GM18526 (cell line): ENCODE data around the gene HNRNPA0.

ENCODE experiments used
- POLR2A ChIP-seq: IDR thresholded peaks from 3 replicates; pipeline ENCODE4 v1.6.1; 2011; ENCODE audit not compliant: insufficient read length; ENCODE audit errors: extremely low read depth

Gene HNRNPA0

DNA sequence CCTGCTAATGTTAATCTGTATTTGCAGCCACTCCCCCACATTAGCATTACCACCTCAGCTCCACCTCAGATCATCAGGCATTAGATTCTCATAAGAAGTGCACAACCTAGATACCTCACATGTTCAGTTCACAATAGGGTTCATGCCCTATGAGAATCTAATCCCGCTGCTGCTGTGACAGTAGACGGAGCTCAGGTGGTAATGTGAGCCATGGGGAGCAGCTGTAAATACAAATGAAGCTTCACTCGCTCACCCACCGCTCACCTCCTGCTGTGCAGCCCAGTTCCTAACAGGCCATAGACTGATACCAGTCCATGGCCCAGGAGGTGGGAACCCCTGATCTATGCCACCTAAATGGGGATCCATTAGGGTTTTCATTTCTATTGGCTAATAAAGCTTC, 6.1 kb upstream of the HNRNPA0 start:
- TF ChIP-seq POLR2A = no peak

- TF ChIP-seq POLR2A = no peak
Measured at GRCh38 chr5:137758715-137759306, 4.6 kb upstream of the HNRNPA0 start.

GRCh38 chr5:137758121-137758520, 4.0 kb upstream of the HNRNPA0 start:
- TF ChIP-seq POLR2A = no peak

DNA sequence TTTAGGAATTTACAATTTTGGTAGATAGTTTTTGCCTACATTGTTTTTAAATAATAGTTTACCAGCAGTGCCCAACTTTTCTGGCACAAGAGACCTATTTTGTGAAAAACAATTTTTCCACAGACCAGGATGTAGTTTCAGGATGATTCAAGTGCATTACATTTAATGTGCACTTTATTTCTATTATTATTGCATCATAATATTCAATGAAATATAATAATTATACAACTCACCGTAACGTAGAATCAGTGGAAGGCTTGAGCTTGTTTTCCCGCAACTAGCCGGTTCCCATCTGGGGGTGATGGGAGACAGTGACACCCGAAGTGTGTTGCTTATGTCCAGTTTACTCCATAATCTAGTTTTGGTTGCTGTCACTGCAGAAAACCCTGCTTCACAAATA, 3.5 kb upstream of the HNRNPA0 start:
- TF ChIP-seq POLR2A = no peak

- no peak for TF ChIP-seq POLR2A
Measured at GRCh38 chr5:137754961-137755762, 999 bp upstream of the HNRNPA0 start.

GRCh38 chr5:137753691-137754187, 424 bp downstream of the HNRNPA0 start:
- no peak for TF ChIP-seq POLR2A

- no peak for TF ChIP-seq POLR2A
Measured at GRCh38 chr5:137752905-137753690, 1.1 kb downstream of the HNRNPA0 start.

GRCh38 chr5:137751869-137752491, 2.2 kb downstream of the HNRNPA0 start:
- no peak for TF ChIP-seq POLR2A

DNA sequence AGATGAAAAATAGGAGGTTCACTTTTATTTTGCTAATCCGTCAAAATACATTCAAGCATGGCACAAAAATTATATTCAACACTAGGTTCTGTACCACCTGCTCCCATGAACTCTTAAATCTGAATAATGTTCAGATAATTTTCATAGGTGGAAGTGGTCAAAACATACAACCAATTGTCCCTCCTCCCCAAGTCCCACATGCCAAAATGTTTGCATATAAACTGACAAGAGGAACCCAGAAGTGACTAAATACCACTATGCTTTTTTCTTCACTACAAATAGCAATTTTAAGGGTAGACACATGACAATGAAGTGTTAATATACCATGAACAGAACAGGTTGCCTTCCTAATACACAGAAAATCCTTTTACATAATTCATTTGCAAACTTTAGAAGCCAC, 3.7 kb downstream of the HNRNPA0 start:
- TF ChIP-seq POLR2A = no peak

GRCh38 chr5:137747848-137748247, 6.3 kb downstream of the HNRNPA0 start:
- no peak for TF ChIP-seq POLR2A

DNA sequence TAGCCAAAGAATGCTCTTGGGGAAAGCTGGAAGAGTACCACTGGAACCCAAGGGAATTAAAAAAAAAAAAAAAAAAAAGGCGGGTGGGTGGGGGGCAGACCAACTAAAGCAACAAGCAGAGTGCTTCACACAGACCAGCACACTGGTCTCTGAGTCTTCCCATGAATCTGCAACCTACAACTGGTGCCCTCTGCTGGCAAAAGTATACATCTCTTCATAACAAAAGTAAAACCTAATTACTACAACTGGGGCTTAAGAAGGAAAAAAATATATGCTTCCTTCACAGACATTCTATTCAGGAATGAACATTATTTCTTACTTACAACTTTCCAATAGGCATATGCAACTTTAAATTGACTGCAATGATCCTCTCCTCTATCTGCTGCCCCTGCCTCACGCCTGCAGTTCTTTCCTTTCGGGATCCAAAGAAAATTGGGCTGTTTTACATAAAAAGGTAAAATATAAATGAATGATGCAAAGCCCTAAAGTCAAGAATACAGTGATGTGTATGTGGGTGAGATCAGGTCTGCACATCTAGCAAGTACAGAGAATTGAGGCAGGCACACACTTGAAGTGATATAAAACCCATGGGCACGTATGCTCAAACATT, 11.0 kb downstream of the HNRNPA0 start:
- TF ChIP-seq POLR2A = no peak

DNA sequence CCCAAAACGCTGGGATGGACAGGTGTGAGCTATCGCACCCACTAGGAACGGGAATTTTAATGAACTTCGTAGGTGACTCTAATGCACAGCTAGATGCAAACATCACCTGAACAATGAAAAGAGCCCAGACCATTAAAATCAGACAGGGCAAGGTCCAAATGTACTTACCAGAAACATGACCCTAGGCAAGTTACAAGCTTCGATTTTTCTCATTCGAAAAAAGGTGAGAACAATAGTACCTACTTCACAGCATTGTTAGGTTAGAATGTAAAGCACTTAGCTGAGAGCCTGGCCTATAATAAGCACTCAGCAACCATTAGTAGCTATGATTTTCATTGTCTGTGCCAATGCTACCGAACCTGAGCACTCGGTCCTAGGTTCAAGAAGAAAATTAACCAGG, 12.4 kb downstream of the HNRNPA0 start:
- TF ChIP-seq POLR2A = no peak

- no peak for TF ChIP-seq POLR2A
Measured at GRCh38 chr5:137739737-137740136, 14.4 kb downstream of the HNRNPA0 start.

- no peak for TF ChIP-seq POLR2A
Measured at GRCh38 chr5:137738947-137739346, 15.2 kb downstream of the HNRNPA0 start.
